GM19397 (cell line): Measurements from ENCODE around the gene ZNF709.
A peak's percentile ranks its signal among the peaks of the same experiment; 100 is the strongest.
"Not testable (repeated sequence)": the region's sequence is repeated elsewhere in the genome, so short reads cannot be mapped to it uniquely, and the experiment has no call there.

Experiments
- ATAC-seq: cut with Tn5 transposase; IDR thresholded peaks from one replicate; pipeline ENCODE4 v1.9.1; 2021; ENCODE audit warnings: mild to moderate bottlenecking, moderate library complexity; ENCODE audit not compliant: unreplicated experiment

ZNF709 gene

GRCh38 chr19:12484371-12485051 is at the start of gene ZNF709:
Gene ZNF709, minus strand, starts transcription at chr19:12484816. Its CDS starts 159 bp downstream, at chr19:12484657.
- ATAC-seq = peak; percentile 92

DNA sequence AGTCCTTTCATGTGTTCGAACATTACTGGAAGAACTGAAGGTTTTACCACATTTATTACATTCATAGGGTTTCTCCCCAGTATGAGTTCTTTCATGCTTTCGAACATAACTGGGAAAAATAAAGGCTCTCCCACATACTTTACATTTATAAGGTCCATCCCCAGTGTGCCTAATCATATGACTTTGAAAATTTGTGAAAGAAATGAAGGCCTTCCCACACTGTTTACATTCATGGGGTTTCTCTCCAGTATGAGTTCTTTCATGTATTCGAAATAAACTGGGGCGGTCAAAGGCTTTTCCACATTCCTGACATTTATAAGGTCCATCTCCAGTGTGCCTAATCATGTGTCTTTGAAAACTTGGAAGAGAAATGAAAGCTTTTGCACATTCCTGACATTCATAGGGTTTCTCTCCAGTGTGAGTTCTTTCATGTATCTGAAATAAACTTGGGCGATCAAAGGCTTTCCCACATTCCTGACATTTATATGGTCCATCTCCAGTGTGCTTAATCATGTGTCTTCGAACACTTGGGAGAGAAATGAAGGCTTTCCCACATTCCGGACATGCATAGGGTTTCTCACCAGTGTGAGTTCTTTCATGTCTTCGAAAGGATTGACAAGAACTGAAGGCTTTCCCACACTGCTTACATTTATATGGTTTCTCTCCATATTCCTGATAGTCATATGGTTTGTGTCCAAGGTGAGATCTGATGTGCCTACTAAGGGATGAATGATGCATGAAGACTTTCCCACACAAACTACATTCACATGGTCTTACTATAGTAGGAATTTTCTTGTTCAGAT is 42.6 kb upstream of the ZNF709 start:
- ATAC-seq = no peak

DNA sequence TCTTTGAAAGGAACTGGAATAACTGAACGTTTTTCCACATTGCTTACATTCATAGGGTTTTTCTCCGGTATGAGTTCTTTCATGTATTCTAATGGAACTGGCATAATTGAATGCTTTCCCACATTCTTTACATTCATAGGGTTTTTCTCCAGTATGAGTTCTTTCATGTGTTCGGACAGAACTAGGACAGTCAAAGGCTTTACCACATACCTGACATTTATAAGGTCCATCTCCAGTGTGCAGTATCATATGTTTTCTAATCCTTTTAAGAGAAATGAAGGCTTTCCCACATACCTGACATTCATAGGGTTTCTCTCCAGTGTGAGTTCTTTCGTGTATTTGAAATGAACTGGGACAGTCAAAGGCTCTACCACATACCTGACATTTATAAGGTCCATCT is 41.9 kb upstream of the ZNF709 start:
- ATAC-seq = no peak

DNA sequence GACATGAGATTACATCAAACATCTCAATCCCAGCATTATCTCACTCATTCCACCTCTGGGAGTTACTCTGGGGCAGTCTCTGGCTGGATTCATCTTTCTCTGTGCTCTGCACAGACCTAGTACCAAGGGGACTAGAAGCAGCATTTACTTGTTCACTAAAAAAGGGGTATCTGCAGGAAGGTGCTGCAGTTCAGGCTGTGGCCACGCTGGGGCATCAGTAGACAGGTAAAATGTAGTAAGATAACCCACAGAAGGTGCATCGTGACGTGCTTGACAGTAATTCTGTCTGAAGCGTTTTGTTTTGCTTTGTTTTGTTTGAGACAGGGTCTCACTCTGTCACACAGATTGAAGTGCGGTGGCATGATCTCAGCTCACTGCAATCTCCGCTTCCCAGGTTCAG is 37.4 kb upstream of the ZNF709 start:
- no peak for ATAC-seq

DNA sequence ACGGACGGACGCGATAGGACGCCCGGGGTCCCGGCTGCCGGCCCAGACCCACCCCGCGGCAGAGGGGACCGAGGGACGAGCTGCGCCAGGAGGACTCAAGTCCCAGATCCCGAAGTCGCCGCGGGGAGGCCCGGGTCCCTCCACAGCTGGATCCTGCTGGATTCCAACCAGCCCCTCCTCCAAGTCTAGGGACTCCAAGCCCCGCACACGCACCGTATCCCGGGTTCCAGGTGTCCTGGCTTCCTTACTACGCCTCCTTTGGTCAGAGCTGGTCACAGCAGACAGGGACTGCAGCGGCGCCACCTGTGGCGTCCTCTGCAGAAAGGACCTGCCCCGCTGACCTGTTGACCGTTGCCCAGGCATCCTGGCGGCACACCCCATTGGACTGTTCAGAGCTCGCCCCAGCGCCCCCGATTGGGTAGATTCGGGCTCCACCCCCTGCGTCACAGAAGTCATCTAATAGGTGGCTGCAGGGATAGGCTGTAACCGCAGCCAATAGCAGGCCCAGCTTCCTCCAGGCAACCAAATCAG is 29.0 kb upstream of the ZNF709 start:
- ATAC-seq = no peak

- ATAC-seq = no peak
Observed at GRCh38 chr19:12497032-12497431, 12.4 kb upstream of the ZNF709 start.

GRCh38 chr19:12496480-12496879 is 11.9 kb upstream of the ZNF709 start:
- no peak for ATAC-seq

- peak; percentile 97 for ATAC-seq
Observed at GRCh38 chr19:12495002-12495802, 10.6 kb upstream of the ZNF709 start.

- no peak for ATAC-seq
Observed at GRCh38 chr19:12494260-12494860, 9.7 kb upstream of the ZNF709 start.

DNA sequence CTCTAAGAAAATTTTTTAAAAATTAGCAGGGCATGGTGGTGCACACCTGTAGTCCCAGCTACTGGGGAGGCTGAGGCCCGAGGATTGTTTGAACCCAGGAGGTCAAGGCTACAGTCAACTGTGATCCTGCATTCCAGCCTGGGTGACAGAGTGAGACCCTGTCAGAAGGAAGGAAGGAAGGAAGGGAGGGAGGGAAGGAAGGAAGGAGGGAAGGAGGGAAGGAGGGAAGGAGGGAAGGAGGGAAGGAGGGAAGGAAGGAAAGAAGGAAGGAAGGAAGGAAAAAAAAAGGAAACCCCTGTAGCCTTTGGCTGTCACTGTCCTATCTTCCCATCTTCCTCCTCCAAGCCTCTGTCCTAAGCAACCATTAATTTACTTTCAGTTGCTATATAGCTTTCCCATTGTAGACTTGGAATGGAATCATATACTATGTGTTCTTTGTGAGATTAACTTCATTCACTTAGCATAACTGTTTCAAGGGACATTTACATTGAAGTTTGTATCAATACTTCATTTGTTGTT is 1.7 kb upstream of the ZNF709 start:
- ATAC-seq = not testable (repeated sequence)

GRCh38 chr19:12485571-12485970 is 955 bp upstream of the ZNF709 start:
- ATAC-seq = no peak

DNA sequence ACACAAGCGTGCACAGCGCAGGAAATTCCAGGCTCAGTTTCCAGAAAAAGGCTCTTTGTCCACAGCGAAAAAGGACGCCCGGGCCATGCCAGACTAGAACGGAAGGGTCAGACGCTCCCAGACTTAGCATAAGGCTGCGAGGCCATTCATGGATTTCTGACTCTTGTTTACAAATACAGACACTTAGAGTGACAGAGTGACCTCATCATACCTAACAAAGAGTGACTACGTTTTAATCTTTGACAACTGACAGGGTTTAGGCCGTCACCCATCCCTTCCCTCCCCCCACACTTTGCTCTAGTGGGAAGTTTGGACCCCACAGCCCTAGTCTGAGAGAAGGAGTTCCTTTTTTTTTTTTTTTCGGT is 418 bp upstream of the ZNF709 start:
- no peak for ATAC-seq

GRCh38 chr19:12484011-12484370 is 625 bp downstream of the ZNF709 start:
- ATAC-seq = no peak

DNA sequence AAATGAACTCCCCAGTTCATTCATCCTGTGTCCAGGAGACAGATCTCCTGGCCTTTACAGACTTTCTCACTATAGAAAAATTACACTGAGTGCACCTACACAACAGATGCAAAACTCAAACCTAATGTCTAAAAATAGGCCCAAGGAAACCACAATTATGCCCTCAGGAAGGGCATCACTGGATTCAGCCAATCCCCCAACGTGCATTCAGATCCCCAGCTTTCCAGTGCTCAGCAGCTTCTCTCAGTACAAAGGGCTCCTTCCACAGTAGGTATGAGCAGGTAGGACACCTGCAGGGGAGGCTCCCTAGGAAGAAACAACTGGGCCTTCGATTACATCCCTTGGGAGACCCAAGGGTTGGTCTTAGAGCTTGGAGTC is 2.1 kb downstream of the ZNF709 start:
- ATAC-seq = no peak

DNA sequence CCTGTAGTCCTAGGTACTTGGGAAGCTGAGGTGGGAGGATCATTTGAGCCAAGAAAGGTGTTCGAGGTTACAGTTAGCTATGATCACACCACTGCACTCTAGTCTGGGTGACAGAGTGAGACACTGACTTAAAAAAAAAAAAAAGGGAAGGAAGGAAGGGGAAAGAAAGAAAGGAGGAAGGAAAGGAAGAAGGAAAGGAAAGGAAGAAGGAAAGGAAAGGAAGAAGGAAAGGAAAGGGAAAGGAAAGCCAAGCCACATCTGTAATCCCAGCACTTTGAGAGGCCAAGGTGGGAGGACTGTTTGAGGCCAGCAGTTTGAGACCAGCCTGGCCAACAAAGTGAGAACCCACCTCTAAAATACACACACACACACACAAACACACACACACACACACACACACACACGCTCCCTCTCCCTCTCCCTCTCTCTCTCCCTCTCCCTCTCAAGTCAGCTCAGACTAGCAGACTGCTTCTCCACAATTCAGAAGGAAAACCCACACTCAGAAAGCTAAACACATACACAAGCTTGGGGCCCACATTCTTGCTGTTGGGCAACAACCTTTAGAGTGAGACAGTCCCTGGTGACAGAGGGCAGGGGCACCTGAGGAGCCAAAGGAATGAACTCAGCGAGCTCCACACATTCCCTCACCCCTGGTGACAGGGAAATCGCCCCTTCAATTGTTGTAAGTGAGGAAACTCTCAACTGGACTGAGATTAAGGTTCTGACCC is 2.7 kb downstream of the ZNF709 start:
- no peak for ATAC-seq

DNA sequence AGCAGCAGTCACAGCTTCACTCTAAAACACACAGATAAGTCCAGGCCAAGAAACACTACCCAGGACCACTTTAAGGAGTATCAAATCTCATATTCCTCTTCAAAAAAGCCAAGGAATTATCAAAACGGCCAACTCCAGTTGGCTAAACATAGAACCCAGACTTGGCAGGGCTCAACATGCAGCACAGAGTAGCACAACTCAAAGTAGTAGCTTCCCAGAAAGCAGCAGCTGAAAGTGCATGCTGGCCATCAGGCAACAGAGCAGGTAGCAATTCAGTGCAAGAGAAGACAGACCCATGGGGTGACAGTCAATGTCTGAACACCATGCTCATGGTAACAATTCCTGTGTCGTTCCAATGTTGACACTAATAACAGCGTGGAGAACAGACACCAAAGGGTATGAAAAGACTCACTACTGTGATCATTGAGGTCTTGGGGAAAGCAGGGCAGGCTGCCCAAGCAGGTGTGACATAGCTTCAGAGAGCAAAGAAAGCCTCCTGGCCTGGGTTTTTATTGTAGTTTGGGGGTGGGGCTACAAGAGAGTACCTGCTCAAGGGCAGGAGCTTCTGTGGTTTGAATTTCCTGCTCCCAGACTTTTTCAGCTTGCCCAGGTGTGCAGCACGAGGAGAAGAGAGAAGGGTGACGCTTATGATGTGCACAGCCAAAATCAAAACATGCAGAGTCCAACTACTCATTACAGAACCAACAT is 6.2 kb downstream of the ZNF709 start:
- ATAC-seq = no peak

- not testable (repeated sequence) for ATAC-seq
Observed at GRCh38 chr19:12467651-12468050, 17.0 kb downstream of the ZNF709 start.

- no peak for ATAC-seq
Observed at GRCh38 chr19:12465211-12465610, 19.4 kb downstream of the ZNF709 start.

DNA sequence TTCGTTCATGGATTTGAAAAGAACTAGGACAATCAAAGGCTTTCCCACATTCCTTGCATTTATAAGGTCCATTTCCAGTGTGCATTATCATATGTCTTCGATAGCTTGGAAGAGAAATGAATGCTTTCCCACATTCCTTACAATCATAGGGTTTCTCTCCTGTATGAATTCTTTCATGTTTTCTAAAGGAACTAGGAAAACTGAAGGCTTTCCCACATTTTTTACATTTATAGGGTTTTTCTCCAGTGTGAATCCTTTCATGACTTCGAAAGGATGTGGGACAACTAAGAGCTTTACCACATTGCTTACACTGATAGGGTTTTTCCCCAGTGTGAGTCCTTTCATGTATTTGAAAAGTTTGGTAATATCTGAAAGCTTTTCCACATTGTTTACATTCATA is 19.8 kb downstream of the ZNF709 start:
- ATAC-seq = no peak

- ATAC-seq = not testable (repeated sequence)
Observed at GRCh38 chr19:12464139-12464538, 20.5 kb downstream of the ZNF709 start.
